Neuronal stem cell (in vitro differentiated cells): ENCODE measurements around the gene SKIDA1. TPM values are rescaled to one million over a fixed set of nuclear protein-coding genes. Genes with fewer than 3 reads are reported as not detected.
A peak's percentile ranks its signal among the peaks of the same experiment; 100 is the strongest.
"Not testable (repeated sequence)": the region's sequence is repeated elsewhere in the genome, so short reads cannot be mapped to it uniquely, and the experiment has no call there.

Source experiments
- DNase-seq: peaks from one replicate; pipeline ENCODE4 v3.0.0-alpha.2; 2013; ENCODE audit warnings: low spot score
- H2AFZ ChIP-seq: one replicate; pipeline ENCODE4 v1.6.1; 2013; ENCODE audit warnings: mild to moderate bottlenecking, low read length, inconsistent platforms
- H2AK5ac ChIP-seq: 2 replicates; pipeline ENCODE4 v1.6.1; 2013; ENCODE audit warnings: low read depth, mild to moderate bottlenecking, inconsistent platforms, low read length, moderate library complexity, mixed read lengths
- H2BK120ac ChIP-seq: 2 replicates; pipeline ENCODE4 v1.6.1; 2013; ENCODE audit warnings: low read depth, mild to moderate bottlenecking, inconsistent platforms, low read length, moderate library complexity, mixed read lengths
- H2BK12ac ChIP-seq: one replicate; pipeline ENCODE4 v1.6.1; 2013; ENCODE audit warnings: low read length, inconsistent platforms
- H2BK15ac ChIP-seq: 2 replicates; pipeline ENCODE4 v1.6.1; 2013; ENCODE audit warnings: mild to moderate bottlenecking, low read length, inconsistent platforms, mixed read lengths
- H2BK5ac ChIP-seq: one replicate; pipeline ENCODE4 v1.6.1; 2013; ENCODE audit warnings: inconsistent platforms, mild to moderate bottlenecking, low read length, moderate library complexity
- H3K14ac ChIP-seq: one replicate; pipeline ENCODE4 v1.6.1; 2013; ENCODE audit warnings: low read length, inconsistent platforms
- H3K18ac ChIP-seq: 2 replicates; pipeline ENCODE4 v1.6.1; 2013; ENCODE audit warnings: low read length, inconsistent platforms
- H3K23ac ChIP-seq: 2 replicates; pipeline ENCODE4 v1.6.1; 2013; ENCODE audit warnings: low read depth, mild to moderate bottlenecking, mixed read lengths, low read length, inconsistent platforms; ENCODE audit not compliant: poor library complexity
- H3K27ac ChIP-seq: replicated peaks from 3 replicates; pipeline ENCODE4 v1.5.1; 2013; ENCODE audit warnings: low read length, inconsistent platforms
- H3K27me3 ChIP-seq, 3 experiments: 2 replicates each; pipeline ENCODE4 v1.6.1; 2013; ENCODE audit warnings: low read length in 3 of 3, mild to moderate bottlenecking in 2 of 3, inconsistent platforms in 1 of 3, low read depth in 1 of 3, mixed read lengths in 1 of 3, moderate library complexity in 1 of 3; ENCODE audit not compliant: control insufficient read depth in 3 of 3, insufficient read depth in 3 of 3
- H3K36me3 ChIP-seq, 2 donors: replicated peaks in 1 of 2; 2 replicates each; pipeline ENCODE4 v1.6.1; 2013; ENCODE audit warnings: low read length in 2 of 2; ENCODE audit not compliant: control insufficient read depth in 2 of 2, insufficient read depth in 2 of 2
- H3K4ac ChIP-seq: 2 replicates; pipeline ENCODE4 v1.6.1; 2013; ENCODE audit warnings: inconsistent platforms, mild to moderate bottlenecking, low read length, moderate library complexity
- H3K4me1 ChIP-seq, 2 donors: 1 replicate in 1 of 2; 2 replicates in 1 of 2; pipeline ENCODE4 v1.6.1; 2013; ENCODE audit warnings: low read length in 2 of 2, low read depth in 1 of 2; ENCODE audit not compliant: control insufficient read depth in 2 of 2, insufficient read depth in 1 of 2
- H3K4me2 ChIP-seq: one replicate; pipeline ENCODE4 v1.6.1; 2013; ENCODE audit warnings: mild to moderate bottlenecking, low read length, inconsistent platforms; ENCODE audit not compliant: insufficient read depth, poor library complexity, severe bottlenecking
- H3K4me3 ChIP-seq, 2 donors: 2 replicates each; pipeline ENCODE4 v1.5.1; 2013; ENCODE audit warnings: low read length in 2 of 2, mild to moderate bottlenecking in 2 of 2, inconsistent platforms in 1 of 2, moderate library complexity in 1 of 2
- H3K79me1 ChIP-seq: one replicate; pipeline ENCODE4 v1.6.1; 2013; ENCODE audit warnings: low read depth, mild to moderate bottlenecking, inconsistent platforms, low read length, moderate library complexity
- H3K9ac ChIP-seq: one replicate; pipeline ENCODE4 v1.6.1; 2013; ENCODE audit warnings: mild to moderate bottlenecking, low read depth, low read length, inconsistent platforms; ENCODE audit not compliant: poor library complexity
- H3K9me3 ChIP-seq, 2 donors: replicated peaks in 1 of 2; 2 replicates each; pipeline versions ENCODE3 to v1.6.1; 2013; ENCODE audit warnings: low read length in 2 of 2, mild to moderate bottlenecking in 2 of 2, inconsistent platforms in 1 of 2, low read depth in 1 of 2, mixed read lengths in 1 of 2, moderate library complexity in 1 of 2; ENCODE audit not compliant: control insufficient read depth in 2 of 2, insufficient read depth in 1 of 2
- H4K8ac ChIP-seq: one replicate; pipeline ENCODE4 v1.6.1; 2013; ENCODE audit warnings: low read depth, mild to moderate bottlenecking, inconsistent platforms, low read length, moderate library complexity
- H4K91ac ChIP-seq: one replicate; pipeline ENCODE4 v1.6.1; 2013; ENCODE audit warnings: low read length, low read depth, mild to moderate bottlenecking, inconsistent platforms; ENCODE audit not compliant: poor library complexity
- WGBS, 2 donors: extraction: QIAGEN DNeasy Blood & Tissue Kit; methylation state at CpG; one replicate each; pipeline ENCODE4 v1.1.7; 2013; ENCODE audit warnings: missing lambda C conversion rate in 2 of 2, mixed read lengths in 1 of 2; ENCODE audit not compliant: insufficient read length in 2 of 2, insufficient replicate concordance in 1 of 2; ENCODE audit errors: extremely low coverage in 2 of 2; 5-methylcytosine and 5-hydroxymethylcytosine counted together
- polyA plus RNA-seq, 2 experiments: library from polyadenylated mRNA; stranded (reverse); fragments of 200-250 nt; gene quantifications; one replicate each; pipeline ENCODE4 v1.2.3, GENCODE V29; 2013

Gene SKIDA1
- 57.0 TPM for polyA plus RNA-seq (2013, experiment 1 of 2)
- polyA plus RNA-seq (2013, experiment 2 of 2), result 57.0 TPM

GRCh38 chr10:21525367-21526187, at the start of gene SKIDA1:
Gene SKIDA1 (minus strand): TSS chr10:21525682. CDS start chr10:21517822, 7,860 bp downstream.
- Histone ChIP-seq H3K27ac (peak within 1 kb of the TSS; percentile 100), H2BK15ac (no peak within 1 kb of the TSS), H3K36me3 (peaks cover 0 to 7% of the 10 kb centered on the region in 2 donors), H4K8ac (no peak within 1 kb of the TSS), H2BK12ac (no peak within 1 kb of the TSS), H2AK5ac (peak within 1 kb of the TSS; percentile 71), H3K9ac (peak within 1 kb of the TSS; percentile 82), H3K79me1 (no peaks in the 10 kb centered on the region), H3K9me3 (no peaks in the 10 kb centered on the region), H3K4me1 (peaks cover 6 to 34% of the 10 kb centered on the region in 2 donors), H2AFZ (no peak within 1 kb of the TSS), H4K91ac (no peak within 1 kb of the TSS), H3K27me3 (no peaks in the 10 kb centered on the region), H3K23ac (peak within 1 kb of the TSS; percentile 97), H3K14ac (no peak within 1 kb of the TSS), H2BK5ac (peak within 1 kb of the TSS; percentile 99), H3K4me3 (peak within 1 kb of the TSS; percentile 70 to 85), H2BK120ac (no peak within 1 kb of the TSS), H3K4me2 (peak within 1 kb of the TSS; percentile 84), H3K4ac (no peak within 1 kb of the TSS), H3K18ac (peak within 1 kb of the TSS; percentile 89)
- peak; percentile 98 for DNase-seq
- WGBS, 2 donors, result no CpG with 5 or more reads among the region's 64 CpGs

- not testable (repeated sequence) for H3K9me3 ChIP-seq, H4K8ac ChIP-seq, H3K79me1 ChIP-seq, H3K4me3 ChIP-seq, H2BK120ac ChIP-seq, H3K27me3 ChIP-seq, H2AFZ ChIP-seq, DNase-seq, H3K4ac ChIP-seq, H3K18ac ChIP-seq, H2BK5ac ChIP-seq, H3K23ac ChIP-seq, H3K14ac ChIP-seq, H2BK12ac ChIP-seq, H3K9ac ChIP-seq, H3K4me2 ChIP-seq, H2BK15ac ChIP-seq, H3K4me1 ChIP-seq, H4K91ac ChIP-seq, H2AK5ac ChIP-seq, H3K27ac ChIP-seq
- WGBS, 2 donors, result no CpG with 5 or more reads among the region's 2 CpGs
- peaks cover 0 to 31% of the 10 kb centered on the region in 2 donors for H3K36me3 ChIP-seq
These were observed 49.0 kb upstream of the SKIDA1 start for GRCh38 chr10:21574514-21574913.

- Histone ChIP-seq H3K18ac (no peak overlapping the region), H2BK5ac (no peak overlapping the region), H3K4me2 (peak overlapping the region; percentile 0), H3K27me3 (no peaks in the 10 kb centered on the region), H2AK5ac (no peak overlapping the region), H2BK15ac (no peak overlapping the region), H3K4me1 (peaks cover 0 to 1% of the 10 kb centered on the region in 2 donors), H3K9me3 (no peaks in the 10 kb centered on the region), H4K91ac (no peak overlapping the region), H2BK120ac (no peak overlapping the region), H3K36me3 (peaks cover 0 to 34% of the 10 kb centered on the region in 2 donors), H3K27ac (no peak overlapping the region), H3K9ac (no peak overlapping the region), H3K14ac (no peak overlapping the region), H2BK12ac (no peak overlapping the region), H4K8ac (no peak overlapping the region), H3K4me3 (no peak overlapping the region), H3K23ac (no peak overlapping the region), H3K79me1 (peaks cover 2% of the 10 kb centered on the region), H3K4ac (no peak overlapping the region), H2AFZ (no peak overlapping the region)
- DNase-seq, result no peak
- no CpG with 5 or more reads among the region's 3 CpGs for WGBS, 2 donors
These were observed 47.1 kb upstream of the SKIDA1 start for GRCh38 chr10:21572578-21572977.

- no peaks in the 10 kb centered on the region for H3K9me3 ChIP-seq
- H3K18ac ChIP-seq, result no peak overlapping the region
- no peaks in the 10 kb centered on the region for H3K27me3 ChIP-seq
- no peak for DNase-seq
- H3K36me3 ChIP-seq, result peaks cover 0 to 43% of the 10 kb centered on the region in 2 donors
- peaks cover 2% of the 10 kb centered on the region for H3K79me1 ChIP-seq
- no peak overlapping the region for H4K91ac ChIP-seq
- H3K4me1 ChIP-seq, result peaks cover 0 to 3% of the 10 kb centered on the region in 2 donors
- H3K14ac ChIP-seq, result no peak overlapping the region
- H3K4me3 ChIP-seq, result no peak overlapping the region
- H2AFZ ChIP-seq, result no peak overlapping the region
- no peak overlapping the region for H4K8ac ChIP-seq
- H2AK5ac ChIP-seq, result no peak overlapping the region
- WGBS, 2 donors, result no CpG with 5 or more reads among the region's 3 CpGs
- no peak overlapping the region for H2BK120ac ChIP-seq
- no peak overlapping the region for H3K23ac ChIP-seq
- H2BK15ac ChIP-seq, result no peak overlapping the region
- H2BK5ac ChIP-seq, result no peak overlapping the region
- H2BK12ac ChIP-seq, result no peak overlapping the region
- H3K4ac ChIP-seq, result no peak overlapping the region
- no peak overlapping the region for H3K9ac ChIP-seq
- H3K4me2 ChIP-seq, result no peak overlapping the region
- H3K27ac ChIP-seq, result no peak overlapping the region
These were observed 45.5 kb upstream of the SKIDA1 start for GRCh38 chr10:21570761-21571521.
